ENCODE data around the gene TTC33.

GRCh38 chr5:40720069-40720468 is 35.7 kb downstream of the TTC33 start:
- TF ChIP-seq RCOR1 (IDR thresholded peaks at IDR 0.05; ENCODE audit: low read length), result no peak
- TF ChIP-seq CTCF (IDR thresholded peaks at IDR 0.05), result no peak
- TF ChIP-seq POLR2AphosphoS5 (IDR thresholded peaks at IDR 0.05; ENCODE audit: low read depth, low read length), result no peak
- no peak for TF ChIP-seq TEAD4 (IDR thresholded peaks at IDR 0.05; ENCODE audit: borderline replicate concordance, insufficient read depth)
- TF ChIP-seq TAF1 (IDR thresholded peaks at IDR 0.05; ENCODE audit: borderline replicate concordance, low read depth, low read length), result no peak
- TF ChIP-seq FOXM1 (IDR thresholded peaks at IDR 0.05; ENCODE audit: low read depth), result no peak
- TF ChIP-seq EP300 (IDR thresholded peaks at IDR 0.05; ENCODE audit: borderline replicate concordance in 1 of 2, low read depth in 1 of 2, low read length in 1 of 2), result no peak
- no peak for TF ChIP-seq SIN3A (IDR thresholded peaks at IDR 0.05; ENCODE audit: borderline replicate concordance, low read depth, low read length)
- no peak for TF ChIP-seq EZH2phosphoT487 (IDR thresholded peaks at IDR 0.05; ENCODE audit: borderline replicate concordance, low read depth)
- no peak for TF ChIP-seq NRF1 (IDR thresholded peaks at IDR 0.05; ENCODE audit: low read depth, low read length)
- no peak for TF ChIP-seq YY1 (IDR thresholded peaks at IDR 0.05; ENCODE audit: low read depth)

Data from SK-N-SH (cell line).